Upper lobe of left lung (tissue), 4 donors: ENCODE data around the gene POLR2M.

Source experiments
- EP300 ChIP-seq, 4 donors: sonication (generic); formaldehyde crosslinking; IDR thresholded peaks; one replicate each; pipeline ENCODE4 v1.5.1; 2017; ENCODE audit warnings: antibody characterized with exemption in 4 of 4, control low read depth in 2 of 4
- POLR2A ChIP-seq, 4 donors: fragments of 450-650 bp; IDR thresholded peaks; one replicate each; pipeline ENCODE4 v1.5.1; 2016 to 2017; ENCODE audit warnings: antibody characterized with exemption in 4 of 4, mild to moderate bottlenecking in 2 of 4
- TF ChIP-seq, protein P1 (sequence below), 6 experiments: fragments of 450-650 bp in 4 of 6; fragments of 200-600 bp in 2 of 6; sonication (generic) in 2 of 6; IDR thresholded peaks; one replicate each; pipeline ENCODE4 v1.5.1; 2016 to 2019; ENCODE audit warnings: antibody characterized with exemption in 6 of 6

DNA sequence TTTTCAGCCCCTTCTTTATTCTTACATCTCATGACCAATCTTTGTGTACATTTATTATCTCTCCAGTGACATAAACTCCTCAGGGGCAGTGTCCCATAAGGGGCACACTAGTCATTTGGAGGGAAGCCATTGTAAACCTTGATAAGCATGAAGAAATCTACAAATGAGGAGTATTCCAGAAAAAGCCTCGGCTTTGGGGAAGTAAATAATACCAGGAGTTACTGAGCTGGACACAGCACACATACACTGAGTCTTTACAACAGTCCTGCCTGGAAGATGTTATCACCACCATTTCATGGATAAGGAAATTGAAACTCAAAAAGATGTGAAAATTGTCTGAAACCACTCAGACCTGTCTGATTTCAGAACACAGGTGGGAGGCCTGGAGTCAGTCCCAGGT is 15.4 kb upstream of the POLR2M start:
- TF ChIP-seq, protein P1, sequence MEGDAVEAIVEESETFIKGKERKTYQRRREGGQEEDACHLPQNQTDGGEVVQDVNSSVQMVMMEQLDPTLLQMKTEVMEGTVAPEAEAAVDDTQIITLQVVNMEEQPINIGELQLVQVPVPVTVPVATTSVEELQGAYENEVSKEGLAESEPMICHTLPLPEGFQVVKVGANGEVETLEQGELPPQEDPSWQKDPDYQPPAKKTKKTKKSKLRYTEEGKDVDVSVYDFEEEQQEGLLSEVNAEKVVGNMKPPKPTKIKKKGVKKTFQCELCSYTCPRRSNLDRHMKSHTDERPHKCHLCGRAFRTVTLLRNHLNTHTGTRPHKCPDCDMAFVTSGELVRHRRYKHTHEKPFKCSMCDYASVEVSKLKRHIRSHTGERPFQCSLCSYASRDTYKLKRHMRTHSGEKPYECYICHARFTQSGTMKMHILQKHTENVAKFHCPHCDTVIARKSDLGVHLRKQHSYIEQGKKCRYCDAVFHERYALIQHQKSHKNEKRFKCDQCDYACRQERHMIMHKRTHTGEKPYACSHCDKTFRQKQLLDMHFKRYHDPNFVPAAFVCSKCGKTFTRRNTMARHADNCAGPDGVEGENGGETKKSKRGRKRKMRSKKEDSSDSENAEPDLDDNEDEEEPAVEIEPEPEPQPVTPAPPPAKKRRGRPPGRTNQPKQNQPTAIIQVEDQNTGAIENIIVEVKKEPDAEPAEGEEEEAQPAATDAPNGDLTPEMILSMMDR (IDR thresholded peaks at IDR 0.05): no peak
- TF ChIP-seq POLR2A (IDR thresholded peaks at IDR 0.05): no peak
- no peak for TF ChIP-seq EP300 (IDR thresholded peaks at IDR 0.05)
